ENCODE measurements around the gene TAPBPL.
"Not testable (repeated sequence)": the region's sequence is repeated elsewhere in the genome, so short reads cannot be mapped to it uniquely, and the experiment has no call there.

Gene TAPBPL

GRCh38 chr12:6451348-6452244 is at the start of gene TAPBPL:
TSS of gene TAPBPL (plus strand) at chr12:6452042. CDS start at chr12:6452249, 207 bp downstream.
- DNase-seq (ENCODE audit: low read depth): peak; percentile 69

GRCh38 chr12:6404390-6404789 is 47.5 kb upstream of the TAPBPL start:
- no peak for DNase-seq (ENCODE audit: low read depth)

GRCh38 chr12:6405963-6406362 is 45.9 kb upstream of the TAPBPL start:
- no peak for DNase-seq (ENCODE audit: low read depth)

- DNase-seq (ENCODE audit: low read depth): no peak
These were observed 44.4 kb upstream of the TAPBPL start for GRCh38 chr12:6407236-6407954.

GRCh38 chr12:6416596-6416995 is 35.2 kb upstream of the TAPBPL start:
- no peak for DNase-seq (ENCODE audit: low read depth)

GRCh38 chr12:6418796-6419195 is 33.0 kb upstream of the TAPBPL start:
- DNase-seq (ENCODE audit: low read depth): no peak

- no peak for DNase-seq (ENCODE audit: low read depth)
These were observed 31.5 kb upstream of the TAPBPL start for GRCh38 chr12:6420364-6420763.

GRCh38 chr12:6423267-6424007 is 28.4 kb upstream of the TAPBPL start:
- peak; percentile 65 for DNase-seq (ENCODE audit: low read depth)

- DNase-seq (ENCODE audit: low read depth): no peak
These were observed 27.9 kb upstream of the TAPBPL start for GRCh38 chr12:6424008-6424347.

GRCh38 chr12:6424866-6425265 is 27.0 kb upstream of the TAPBPL start:
- DNase-seq (ENCODE audit: low read depth): no peak

- no peak for DNase-seq (ENCODE audit: low read depth)
These were observed 26.0 kb upstream of the TAPBPL start for GRCh38 chr12:6425590-6426531.

- peak; percentile 93 for DNase-seq (ENCODE audit: low read depth)
These were observed 24.8 kb upstream of the TAPBPL start for GRCh38 chr12:6426882-6427671.

- DNase-seq (ENCODE audit: low read depth): not testable (repeated sequence)
These were observed 24.0 kb upstream of the TAPBPL start for GRCh38 chr12:6427796-6428195.

- no peak for DNase-seq (ENCODE audit: low read depth)
These were observed 23.5 kb upstream of the TAPBPL start for GRCh38 chr12:6428326-6428725.

GRCh38 chr12:6430124-6430989 is 21.5 kb upstream of the TAPBPL start:
- DNase-seq (ENCODE audit: low read depth): peak; percentile 68

GRCh38 chr12:6432991-6433390 is 18.9 kb upstream of the TAPBPL start:
- no peak for DNase-seq (ENCODE audit: low read depth)

- DNase-seq (ENCODE audit: low read depth): no peak
These were observed 17.4 kb upstream of the TAPBPL start for GRCh38 chr12:6434205-6435140.

GRCh38 chr12:6435961-6436715 is 15.7 kb upstream of the TAPBPL start:
- no peak for DNase-seq (ENCODE audit: low read depth)

Data from stimulated activated CD4-positive, alpha-beta T cell treated with anti-CD3 and anti-CD28 coated beads, Interleukin-2, amount 100 ng/mL, for 4 hours (primary cell).